Epithelial cell of esophagus (primary cell): ENCODE measurements around the gene GRM7.

Source experiments
- DNase-seq: peaks from one replicate; pipeline ENCODE4 v3.0.0; 2010; ENCODE audit warnings: low read depth
- H3K4me3 ChIP-seq: 2 replicates; pipeline ENCODE4 v1.5.1; 2011; ENCODE audit warnings: mild to moderate bottlenecking, low read length, control low read depth
- TF ChIP-seq, protein P1 (sequence below): IDR thresholded peaks from 2 replicates; pipeline ENCODE4 v1.5.1; 2011; ENCODE audit warnings: low read depth, mild to moderate bottlenecking, low read length, control low read depth, inconsistent platforms; ENCODE audit not compliant: insufficient read depth; ENCODE audit errors: missing control alignments

GRM7 gene

DNA sequence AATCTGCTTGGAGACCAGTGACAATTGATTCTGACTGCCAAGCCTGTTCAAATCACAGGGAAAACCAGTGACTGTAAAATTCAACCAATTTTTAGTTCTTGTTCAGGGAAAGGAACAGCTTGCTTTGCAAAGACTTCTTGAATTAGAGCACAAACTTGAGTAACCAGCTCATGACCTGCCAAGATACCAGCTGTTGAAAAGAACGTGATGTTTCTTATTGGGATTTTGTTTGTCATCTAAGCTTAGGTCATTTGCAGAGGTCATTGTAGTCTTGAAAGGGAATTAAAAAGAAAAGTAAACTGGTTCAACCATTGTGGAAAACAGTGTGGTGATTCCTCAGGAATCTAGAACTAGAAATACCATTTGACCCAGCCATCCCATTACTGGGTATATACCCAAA, 428.2 kb downstream of the GRM7 start:
- DNase-seq, result no peak

DNA sequence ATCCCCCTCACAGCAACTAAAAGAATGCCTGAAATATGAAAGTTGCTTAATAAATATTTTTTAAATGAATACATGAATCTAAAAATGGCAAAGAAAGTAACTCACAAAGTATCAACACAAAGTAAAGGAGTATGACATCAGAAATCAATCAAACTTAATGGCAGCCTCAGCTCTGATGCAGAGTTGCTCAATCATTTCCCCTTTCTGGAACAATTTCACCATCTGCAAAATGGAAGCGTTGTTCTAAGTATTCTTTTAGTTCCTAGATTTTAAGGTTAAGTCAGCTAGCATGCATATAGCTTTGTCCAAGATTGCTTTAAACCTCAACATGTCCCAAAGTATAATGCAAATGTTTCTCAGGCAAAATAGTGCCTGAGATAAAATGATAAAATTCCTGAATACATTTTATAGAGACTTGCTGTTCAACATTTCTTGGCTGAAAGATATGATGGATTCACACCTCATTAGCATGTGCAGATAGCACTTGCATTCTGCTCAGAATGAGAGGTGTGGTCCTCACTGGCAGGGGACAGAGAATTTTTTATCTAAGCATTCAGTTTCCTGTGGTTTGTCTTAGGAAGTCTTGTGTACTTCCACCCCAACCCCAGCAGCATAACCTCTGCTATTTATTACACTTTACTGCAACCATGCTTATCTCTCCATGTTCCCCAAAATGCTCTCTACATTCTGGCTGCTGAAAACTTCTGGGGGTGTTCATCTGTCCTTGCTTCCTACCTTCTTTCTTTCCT, 429.3 kb downstream of the GRM7 start:
- TF ChIP-seq, protein P1, sequence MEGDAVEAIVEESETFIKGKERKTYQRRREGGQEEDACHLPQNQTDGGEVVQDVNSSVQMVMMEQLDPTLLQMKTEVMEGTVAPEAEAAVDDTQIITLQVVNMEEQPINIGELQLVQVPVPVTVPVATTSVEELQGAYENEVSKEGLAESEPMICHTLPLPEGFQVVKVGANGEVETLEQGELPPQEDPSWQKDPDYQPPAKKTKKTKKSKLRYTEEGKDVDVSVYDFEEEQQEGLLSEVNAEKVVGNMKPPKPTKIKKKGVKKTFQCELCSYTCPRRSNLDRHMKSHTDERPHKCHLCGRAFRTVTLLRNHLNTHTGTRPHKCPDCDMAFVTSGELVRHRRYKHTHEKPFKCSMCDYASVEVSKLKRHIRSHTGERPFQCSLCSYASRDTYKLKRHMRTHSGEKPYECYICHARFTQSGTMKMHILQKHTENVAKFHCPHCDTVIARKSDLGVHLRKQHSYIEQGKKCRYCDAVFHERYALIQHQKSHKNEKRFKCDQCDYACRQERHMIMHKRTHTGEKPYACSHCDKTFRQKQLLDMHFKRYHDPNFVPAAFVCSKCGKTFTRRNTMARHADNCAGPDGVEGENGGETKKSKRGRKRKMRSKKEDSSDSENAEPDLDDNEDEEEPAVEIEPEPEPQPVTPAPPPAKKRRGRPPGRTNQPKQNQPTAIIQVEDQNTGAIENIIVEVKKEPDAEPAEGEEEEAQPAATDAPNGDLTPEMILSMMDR, result no peak
- no peak for DNase-seq

More for the DNA sequence above, 428.2 kb downstream of the GRM7 start:
- TF ChIP-seq, protein P1, result no peak
- no peak overlapping the region for H3K4me3 ChIP-seq

DNA sequence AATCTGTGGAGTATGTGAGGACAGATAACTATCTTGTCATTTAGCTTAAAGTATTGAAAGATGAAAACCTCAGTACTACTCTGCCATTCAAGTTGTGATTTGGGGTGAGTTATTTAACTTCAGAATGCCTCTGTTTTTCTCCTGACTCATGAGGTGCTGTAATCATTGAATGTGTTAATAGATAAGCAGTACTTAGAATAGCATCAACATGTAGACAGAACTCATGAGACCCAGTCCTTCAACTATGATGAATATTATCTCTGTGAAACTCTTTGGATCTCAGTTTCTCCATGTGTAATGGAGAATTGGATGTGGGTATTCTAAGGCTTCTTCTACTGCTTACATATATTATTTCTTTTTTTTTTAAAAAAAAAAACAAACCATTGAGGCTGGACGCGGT, 431.4 kb downstream of the GRM7 start:
- TF ChIP-seq, protein P1, result no peak
- DNase-seq, result no peak

More for the DNA sequence above, 429.3 kb downstream of the GRM7 start:
- H3K4me3 ChIP-seq, result no peak overlapping the region

DNA sequence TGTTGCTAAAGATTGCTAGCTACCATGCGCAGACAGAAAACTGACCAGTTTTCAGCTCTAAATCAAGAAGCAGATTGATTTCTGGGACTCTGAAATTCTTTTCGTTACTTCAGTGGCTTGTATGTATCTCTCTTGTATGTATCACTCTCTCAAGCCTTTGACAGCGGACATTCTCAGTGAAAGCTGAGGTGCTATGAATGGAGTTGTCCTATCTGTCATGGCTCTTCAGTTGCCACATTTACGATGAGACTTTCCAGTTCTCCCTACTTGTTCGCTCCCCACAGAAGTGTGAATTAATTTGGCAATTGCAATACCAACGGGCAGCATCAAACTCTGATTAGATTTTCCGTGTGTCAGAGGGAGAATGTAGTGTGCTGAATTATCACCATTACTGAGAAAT, 432.4 kb downstream of the GRM7 start:
- TF ChIP-seq, protein P1, result no peak
- DNase-seq, result no peak
- H3K4me3 ChIP-seq, result no peak overlapping the region

More for the DNA sequence above, 431.4 kb downstream of the GRM7 start:
- no peak overlapping the region for H3K4me3 ChIP-seq

DNA sequence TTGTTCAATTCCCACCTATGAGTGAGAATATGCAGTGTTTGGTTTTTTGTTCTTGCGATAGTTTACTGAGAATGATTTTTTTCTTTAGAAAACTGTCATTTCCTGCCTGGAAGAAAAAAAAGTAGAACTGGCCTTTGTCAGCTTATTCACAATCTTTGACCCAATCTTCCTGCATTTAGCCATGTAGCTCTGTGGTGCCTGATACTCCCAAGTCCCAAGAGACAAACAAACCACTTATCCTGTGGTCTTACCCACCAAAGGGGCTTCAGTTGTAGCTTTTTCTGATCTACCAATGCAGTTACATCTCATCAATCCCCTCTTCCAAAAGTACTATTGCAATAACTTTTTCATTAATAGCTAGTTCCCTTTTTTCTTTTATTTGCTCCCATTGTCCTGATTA, 444.6 kb downstream of the GRM7 start:
- no peak overlapping the region for H3K4me3 ChIP-seq
- TF ChIP-seq, protein P1, result no peak
- DNase-seq, result no peak

DNA sequence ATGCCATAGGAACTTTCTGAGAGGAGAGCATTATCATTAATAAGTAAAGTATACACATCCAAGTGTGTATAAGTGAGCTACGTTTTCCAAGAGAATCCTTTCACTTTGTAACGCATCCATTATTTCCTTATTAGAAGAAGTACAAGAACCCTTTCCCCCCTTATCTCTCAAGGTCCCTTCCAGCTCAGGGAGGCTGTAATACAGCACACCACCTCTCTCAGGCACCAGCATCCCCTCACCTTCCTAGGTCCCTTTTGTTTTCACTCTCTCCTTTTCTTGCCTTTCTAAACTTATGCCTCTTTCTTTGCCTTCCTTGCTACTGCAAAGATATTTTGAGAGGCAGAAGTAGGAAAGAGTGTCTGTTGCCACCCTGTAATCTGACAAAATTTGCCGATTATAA, 446.0 kb downstream of the GRM7 start:
- TF ChIP-seq, protein P1, result no peak
- DNase-seq, result no peak
- H3K4me3 ChIP-seq, result no peak overlapping the region

DNA sequence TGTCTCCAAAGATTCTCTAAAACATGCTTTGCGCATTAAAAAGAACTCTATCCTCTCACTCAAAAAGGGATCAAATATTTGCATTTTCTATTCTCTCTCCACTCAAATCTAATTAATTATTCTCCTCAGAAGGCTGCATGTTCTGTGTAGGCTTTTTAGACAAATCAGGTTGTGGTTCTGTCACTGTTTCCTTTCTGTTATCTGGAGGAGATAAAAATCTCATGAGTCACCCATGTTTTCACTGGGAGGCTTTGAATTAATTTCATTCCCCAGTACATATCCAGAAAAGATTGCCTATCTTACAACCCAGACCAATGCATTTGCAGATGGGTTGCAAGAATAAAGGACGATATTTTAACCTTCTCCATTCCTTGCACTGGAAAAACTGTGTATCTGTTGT, 446.5 kb downstream of the GRM7 start:
- DNase-seq, result no peak
- no peak overlapping the region for H3K4me3 ChIP-seq
- TF ChIP-seq, protein P1, result no peak
